ENCODE results near the gene GMFB. TPM values are rescaled to one million over a fixed set of nuclear protein-coding genes. Genes with fewer than 3 reads are reported as not detected.

GMFB gene
- total RNA-seq, 1 experiment from 2014 or later = 63.7 TPM

- TF ChIP-seq ZBTB43 (CRISPR knock-in tag; IDR thresholded peaks at IDR 0.05) = no peak; the same call in 1 of the 2 replicates
- peak; percentile 40; the same call in 1 of the 2 replicates for TF ChIP-seq FOXK1 (CRISPR knock-in tag; IDR thresholded peaks at IDR 0.05)
- TF ChIP-seq IRF1 (CRISPR knock-in tag; IDR thresholded peaks at IDR 0.05) = no peak
- TF ChIP-seq IRF2 (CRISPR knock-in tag; IDR thresholded peaks at IDR 0.05; ENCODE audit: borderline replicate concordance, low read depth) = no peak
- TF ChIP-seq ZNF425 (CRISPR knock-in tag; conservative IDR thresholded peaks at IDR 0.05) = no peak
- no peak for TF ChIP-seq ZSCAN18 (CRISPR knock-in tag; IDR thresholded peaks at IDR 0.05)
- no peak for TF ChIP-seq ELF4 (CRISPR knock-in tag; IDR thresholded peaks at IDR 0.05; ENCODE audit: low read depth)
- no peak for TF ChIP-seq MAX (CRISPR knock-in tag; IDR thresholded peaks at IDR 0.05)
- 0 out of 2 replicates have a peak, but pooled peaks have one; percentile 40 for TF ChIP-seq CREB1 (CRISPR knock-in tag; IDR thresholded peaks at IDR 0.05)
- TF ChIP-seq ZNF671 (CRISPR knock-in tag; IDR thresholded peaks at IDR 0.05) = no peak
- no peak; the same call in 1 of the 2 replicates for TF ChIP-seq FOXP1 (CRISPR knock-in tag; IDR thresholded peaks at IDR 0.05; ENCODE audit: borderline replicate concordance)
- TF ChIP-seq GABPB1 (CRISPR knock-in tag; IDR thresholded peaks at IDR 0.05) = peak; percentile 70; the same call in 1 of the 2 replicates
- no peak for TF ChIP-seq E2F5 (CRISPR knock-in tag; IDR thresholded peaks at IDR 0.05)
- TF ChIP-seq ZNF423 (CRISPR knock-in tag; IDR thresholded peaks at IDR 0.05) = no peak
- no peak for TF ChIP-seq SMAD3 (CRISPR knock-in tag; IDR thresholded peaks at IDR 0.05; ENCODE audit: borderline replicate concordance)
- no peak for TF ChIP-seq PRDM15 (CRISPR knock-in tag; IDR thresholded peaks at IDR 0.05)
- TF ChIP-seq ZNF512 (CRISPR knock-in tag; IDR thresholded peaks at IDR 0.05; ENCODE audit: borderline replicate concordance) = no peak
- no peak for TF ChIP-seq ZNF532 (CRISPR knock-in tag; IDR thresholded peaks at IDR 0.05; ENCODE audit: borderline replicate concordance)
- TF ChIP-seq CREM (CRISPR knock-in tag; IDR thresholded peaks at IDR 0.05) = 0 out of 2 replicates have a peak, but pooled peaks have one; percentile 19
- no peak for TF ChIP-seq FOXJ3 (CRISPR knock-in tag; IDR thresholded peaks at IDR 0.05; ENCODE audit: borderline replicate concordance)
These were observed 21.0 kb upstream of the GMFB start, which contains the start of gene CGRRF1 (continued) for GRCh38 chr14:54509546-54510501.

Measured in WTC11 (cell line).